Chondrocyte (in vitro differentiated cells): ENCODE data around the gene ITIH1. TPM values are rescaled to one million over a fixed set of nuclear protein-coding genes. Genes with fewer than 3 reads are reported as not detected.

Experiments
- DNase-seq: peaks from one replicate; pipeline ENCODE4 v3.0.0; 2021; ENCODE audit warnings: mixed read lengths, low spot score
- H3K27ac Mint-ChIP-seq: one replicate; pipeline ENCODE4 v1.8.0; 2021; ENCODE audit warnings: mild to moderate bottlenecking, moderate library complexity, mixed read lengths; ENCODE audit not compliant: unreplicated experiment
- H3K27me3 Mint-ChIP-seq: 2 replicates; pipeline ENCODE4 v1.8.0; 2021; ENCODE audit warnings: low read depth, mixed read lengths
- H3K36me3 Mint-ChIP-seq: 2 replicates; pipeline ENCODE4 v1.8.0; 2021; ENCODE audit warnings: low read depth, mixed read lengths
- H3K4me1 Mint-ChIP-seq: 2 replicates; pipeline ENCODE4 v1.8.0; 2021; ENCODE audit warnings: low read depth, mild to moderate bottlenecking, mixed read lengths
- H3K4me3 Mint-ChIP-seq: one replicate; pipeline ENCODE4 v1.8.0; 2021; ENCODE audit warnings: mild to moderate bottlenecking, moderate library complexity, mixed read lengths; ENCODE audit not compliant: unreplicated experiment
- H3K9me3 Mint-ChIP-seq: 2 replicates; pipeline ENCODE4 v1.8.0; 2021; ENCODE audit warnings: low read depth, mixed read lengths
- total RNA-seq: library from RNA; stranded (reverse); gene quantifications from 3 replicates; pipeline ENCODE4 v1.2.1, GENCODE V29; 2021
- TF ChIP-seq, protein P1 (sequence below): fragments of 200-600 bp; sonication (generic); IDR thresholded peaks from 2 replicates; pipeline ENCODE4 v1.5.0; 2021; ENCODE audit warnings: antibody characterized with exemption, mild to moderate bottlenecking, moderate library complexity

Gene ITIH1
- total RNA-seq, 1 donor from 2014 or later: not detected

DNA sequence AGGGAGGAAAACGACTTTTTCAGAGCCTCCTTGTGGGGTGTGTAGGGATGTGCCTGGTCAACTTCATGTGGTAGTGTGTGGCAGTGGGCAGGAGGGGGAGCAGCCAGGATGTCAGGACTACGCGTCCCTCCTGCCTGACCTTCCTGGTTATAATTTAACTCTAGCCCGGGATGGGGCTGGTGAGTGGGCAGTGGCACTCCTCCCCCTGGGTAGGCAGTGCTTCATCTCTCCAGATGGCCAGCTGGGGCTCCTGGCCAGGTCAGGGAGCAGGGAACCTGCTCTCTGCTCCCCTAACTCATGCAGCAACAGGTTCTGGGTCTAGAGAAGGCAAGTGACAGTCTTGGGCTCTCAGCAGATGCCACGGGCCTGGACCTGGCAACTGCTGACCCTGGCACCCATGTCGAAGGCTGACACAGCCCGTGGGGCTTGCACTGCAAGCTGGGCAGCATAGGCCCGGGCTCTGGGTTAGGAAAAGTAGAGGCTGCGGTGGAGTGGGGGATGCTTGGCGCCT, 50.5 kb downstream of the ITIH1 start:
- DNase-seq: no peak
- H3K36me3 Mint-ChIP-seq: no peaks in the 10 kb centered on the region
- H3K9me3 Mint-ChIP-seq: no peaks in the 10 kb centered on the region
- TF ChIP-seq, protein P1, sequence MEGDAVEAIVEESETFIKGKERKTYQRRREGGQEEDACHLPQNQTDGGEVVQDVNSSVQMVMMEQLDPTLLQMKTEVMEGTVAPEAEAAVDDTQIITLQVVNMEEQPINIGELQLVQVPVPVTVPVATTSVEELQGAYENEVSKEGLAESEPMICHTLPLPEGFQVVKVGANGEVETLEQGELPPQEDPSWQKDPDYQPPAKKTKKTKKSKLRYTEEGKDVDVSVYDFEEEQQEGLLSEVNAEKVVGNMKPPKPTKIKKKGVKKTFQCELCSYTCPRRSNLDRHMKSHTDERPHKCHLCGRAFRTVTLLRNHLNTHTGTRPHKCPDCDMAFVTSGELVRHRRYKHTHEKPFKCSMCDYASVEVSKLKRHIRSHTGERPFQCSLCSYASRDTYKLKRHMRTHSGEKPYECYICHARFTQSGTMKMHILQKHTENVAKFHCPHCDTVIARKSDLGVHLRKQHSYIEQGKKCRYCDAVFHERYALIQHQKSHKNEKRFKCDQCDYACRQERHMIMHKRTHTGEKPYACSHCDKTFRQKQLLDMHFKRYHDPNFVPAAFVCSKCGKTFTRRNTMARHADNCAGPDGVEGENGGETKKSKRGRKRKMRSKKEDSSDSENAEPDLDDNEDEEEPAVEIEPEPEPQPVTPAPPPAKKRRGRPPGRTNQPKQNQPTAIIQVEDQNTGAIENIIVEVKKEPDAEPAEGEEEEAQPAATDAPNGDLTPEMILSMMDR: peak; percentile 49
- H3K27ac Mint-ChIP-seq: peak overlapping the region; percentile 69
- peaks cover 35% of the 10 kb centered on the region for H3K4me1 Mint-ChIP-seq
- H3K27me3 Mint-ChIP-seq: no peaks in the 10 kb centered on the region
- H3K4me3 Mint-ChIP-seq: no peak overlapping the region

DNA sequence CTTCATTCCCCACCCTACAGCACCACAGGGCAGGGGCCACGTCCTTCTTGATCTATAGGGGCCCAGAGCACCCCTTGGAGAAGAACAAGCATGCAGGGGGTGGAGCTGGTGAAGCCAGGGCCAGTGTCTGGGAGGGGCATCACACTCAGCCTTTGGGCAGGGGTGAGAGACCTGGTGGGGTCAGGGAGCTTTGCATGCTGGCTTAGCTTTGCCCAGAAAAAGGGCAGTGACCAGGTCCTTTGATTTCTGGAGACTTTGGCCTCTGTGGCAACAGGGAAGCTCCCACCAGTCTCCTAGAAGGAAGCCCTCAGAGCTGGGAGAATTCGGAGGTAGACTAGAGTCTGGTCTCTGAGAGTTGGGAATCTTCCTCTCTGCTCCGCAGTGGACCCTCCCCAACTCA, 52.1 kb downstream of the ITIH1 start:
- Mint-ChIP-seq H3K9me3 (no peaks in the 10 kb centered on the region), H3K36me3 (no peaks in the 10 kb centered on the region), H3K4me1 (peaks cover 38% of the 10 kb centered on the region), H3K4me3 (no peak overlapping the region), H3K27ac (no peak overlapping the region), H3K27me3 (no peaks in the 10 kb centered on the region)
- TF ChIP-seq, protein P1: no peak
- no peak for DNase-seq

DNA sequence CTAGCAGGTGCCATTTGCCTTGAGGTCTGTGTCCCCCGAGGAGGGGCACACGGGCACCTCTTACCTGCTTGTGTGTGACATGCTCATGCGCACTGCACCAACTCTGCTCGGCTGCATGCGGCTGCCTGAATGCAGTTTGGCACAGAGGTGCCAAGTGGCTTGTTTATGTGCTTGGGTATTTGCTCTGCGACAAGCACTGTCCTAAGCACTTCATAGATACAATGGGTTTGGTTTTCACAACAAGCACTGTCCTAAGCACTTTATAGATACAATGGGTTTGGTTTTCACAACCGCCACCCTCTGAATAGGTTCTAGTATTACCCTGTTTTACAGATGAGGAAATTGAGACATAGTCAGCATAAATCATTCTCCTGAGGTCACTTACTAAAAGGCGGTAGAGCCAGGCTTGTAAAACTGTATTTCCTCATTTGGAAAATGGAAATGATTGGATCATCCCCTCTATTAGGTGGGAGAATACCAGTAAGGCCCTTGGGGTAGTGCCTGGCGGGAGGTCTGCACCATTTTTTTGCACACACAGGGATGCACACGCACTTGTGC, 52.6 kb downstream of the ITIH1 start:
- DNase-seq: no peak
- Mint-ChIP-seq H3K27ac (no peak overlapping the region), H3K27me3 (no peaks in the 10 kb centered on the region), H3K36me3 (peaks cover 2% of the 10 kb centered on the region), H3K9me3 (no peaks in the 10 kb centered on the region), H3K4me3 (no peak overlapping the region), H3K4me1 (peaks cover 43% of the 10 kb centered on the region)
- TF ChIP-seq, protein P1: no peak

DNA sequence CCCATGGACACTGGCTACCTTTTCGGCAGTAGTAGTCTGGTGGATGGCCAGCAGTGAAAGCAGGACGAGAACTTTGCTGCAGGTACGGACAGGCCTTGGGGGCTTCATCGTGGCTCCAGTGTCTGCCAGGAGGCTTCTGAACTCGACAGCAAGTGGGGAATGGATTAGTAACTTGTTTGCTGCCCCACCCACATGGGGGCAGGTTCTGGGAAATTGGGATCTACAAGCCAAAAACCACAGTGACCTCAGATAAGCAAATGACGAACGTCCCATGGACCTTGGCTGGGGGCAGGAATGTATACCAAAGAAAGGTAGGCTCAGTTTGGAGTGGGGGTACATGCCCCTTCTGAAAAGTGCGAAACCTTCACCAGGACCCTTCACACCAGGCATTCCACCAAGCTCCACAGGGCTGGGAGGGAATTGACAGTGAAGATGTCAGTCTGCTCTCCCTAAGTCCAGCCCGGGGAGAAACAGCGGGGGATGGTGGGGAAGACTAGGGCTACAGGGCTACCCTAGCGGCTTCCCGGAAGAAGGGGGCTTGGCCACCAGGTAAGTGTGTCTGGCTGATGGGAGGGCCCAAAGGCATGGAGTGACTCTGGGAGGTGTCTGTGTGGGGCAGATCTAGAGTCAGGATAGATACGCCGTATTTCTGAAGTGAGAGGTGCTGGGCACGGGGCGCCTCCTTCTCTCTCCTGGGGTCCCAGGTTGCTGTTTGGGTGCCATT, 53.3 kb downstream of the ITIH1 start, which contains the start of gene ITIH4:
Gene ITIH4, minus strand, starts transcription at position 138 of the 724 bp plus-strand sequence. Its CDS starts 30 bp downstream, at position 108.
- Mint-ChIP-seq H3K4me3 (no peak within 1 kb of the TSS), H3K9me3 (no peaks in the 10 kb centered on the region), H3K27ac (peak within 1 kb of the TSS; percentile 93), H3K36me3 (peaks cover 2% of the 10 kb centered on the region), H3K4me1 (peaks cover 50% of the 10 kb centered on the region), H3K27me3 (no peaks in the 10 kb centered on the region)
- no peak for DNase-seq
- TF ChIP-seq, protein P1: no peak

DNA sequence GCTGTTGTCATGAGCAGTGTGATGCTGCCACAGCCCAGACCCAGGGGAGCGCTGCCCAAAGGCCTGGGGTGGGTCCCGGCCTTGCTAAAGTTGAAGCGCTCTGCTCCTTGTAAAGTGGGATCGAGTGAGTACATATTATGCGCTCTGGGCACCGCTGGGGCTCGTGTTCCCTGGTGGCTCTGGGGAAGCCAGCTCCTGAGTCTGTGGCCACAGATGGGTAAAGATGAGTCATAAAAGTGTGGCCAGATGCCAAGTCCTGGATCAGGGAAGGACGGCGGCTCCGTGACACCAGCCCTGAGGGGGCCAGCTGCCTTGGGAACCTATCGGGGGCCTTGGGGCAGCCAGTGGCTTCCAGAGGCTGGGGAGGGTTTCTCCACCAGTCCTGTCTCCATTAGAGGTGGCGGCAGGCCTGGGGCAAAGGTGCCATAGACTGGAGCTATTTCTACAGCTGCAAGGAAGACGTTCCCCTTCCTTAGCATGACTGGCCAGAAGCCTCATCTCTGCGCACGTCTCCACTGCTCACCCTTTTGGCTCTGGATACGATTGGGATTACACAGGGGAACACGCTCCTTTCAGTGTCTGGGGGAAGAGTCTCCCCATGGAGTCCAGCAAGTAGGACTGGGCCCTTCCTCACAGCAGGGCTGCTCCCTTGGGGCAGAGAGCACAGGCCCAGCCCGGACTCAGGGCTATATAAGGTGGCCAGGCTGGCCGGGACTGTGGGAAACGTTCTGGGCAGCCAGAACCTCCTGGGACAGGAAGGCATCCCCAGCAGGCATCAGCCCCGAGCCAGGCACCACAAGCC, 54.3 kb downstream of the ITIH1 start:
- Mint-ChIP-seq H3K27me3 (no peaks in the 10 kb centered on the region), H3K27ac (peak overlapping the region; percentile 93), H3K4me3 (no peak overlapping the region), H3K9me3 (no peaks in the 10 kb centered on the region), H3K4me1 (peaks cover 54% of the 10 kb centered on the region), H3K36me3 (peaks cover 2% of the 10 kb centered on the region)
- no peak for DNase-seq
- TF ChIP-seq, protein P1: no peak
